ENCODE measurements around the gene JAM3.

The JAM3 gene

GRCh38 chr11:134142536-134142935, 73.7 kb downstream of the JAM3 start:
- no peak for ATAC-seq
- TF ChIP-seq CSRNP3 (CRISPR knock-in tag; IDR thresholded peaks at IDR 0.05) (no peak), ESRRG (CRISPR knock-in tag; IDR thresholded peaks at IDR 0.05) (no peak), ZFP30 (CRISPR knock-in tag; IDR thresholded peaks at IDR 0.05) (no peak), ZC3H10 (CRISPR knock-in tag; IDR thresholded peaks at IDR 0.05) (no peak), PPARA (CRISPR knock-in tag; IDR thresholded peaks at IDR 0.05; ENCODE audit: borderline replicate concordance) (no peak), ARNTL (CRISPR knock-in tag; IDR thresholded peaks at IDR 0.05; ENCODE audit: borderline replicate concordance, low read depth) (no peak), SNAI2 (CRISPR knock-in tag; IDR thresholded peaks at IDR 0.05) (no peak), ISL1 (CRISPR knock-in tag; IDR thresholded peaks at IDR 0.05) (no peak), ZNF70 (CRISPR knock-in tag; IDR thresholded peaks at IDR 0.05) (no peak), ZNF8 (CRISPR knock-in tag; IDR thresholded peaks at IDR 0.05) (no peak), BACH2 (CRISPR knock-in tag; IDR thresholded peaks at IDR 0.05; ENCODE audit: borderline replicate concordance) (no peak), POU6F1 (CRISPR knock-in tag; IDR thresholded peaks at IDR 0.05; ENCODE audit: borderline replicate concordance, low read depth) (no peak), CSDC2 (CRISPR knock-in tag; IDR thresholded peaks at IDR 0.05) (no peak), OSR1 (CRISPR knock-in tag; IDR thresholded peaks at IDR 0.05) (no peak), TOX (CRISPR knock-in tag; IDR thresholded peaks at IDR 0.05; ENCODE audit: borderline replicate concordance) (no peak), GLIS3 (CRISPR knock-in tag; IDR thresholded peaks at IDR 0.05) (no peak), RARB (CRISPR knock-in tag; IDR thresholded peaks at IDR 0.05) (no peak)
- TF ChIP-seq, protein P1, sequence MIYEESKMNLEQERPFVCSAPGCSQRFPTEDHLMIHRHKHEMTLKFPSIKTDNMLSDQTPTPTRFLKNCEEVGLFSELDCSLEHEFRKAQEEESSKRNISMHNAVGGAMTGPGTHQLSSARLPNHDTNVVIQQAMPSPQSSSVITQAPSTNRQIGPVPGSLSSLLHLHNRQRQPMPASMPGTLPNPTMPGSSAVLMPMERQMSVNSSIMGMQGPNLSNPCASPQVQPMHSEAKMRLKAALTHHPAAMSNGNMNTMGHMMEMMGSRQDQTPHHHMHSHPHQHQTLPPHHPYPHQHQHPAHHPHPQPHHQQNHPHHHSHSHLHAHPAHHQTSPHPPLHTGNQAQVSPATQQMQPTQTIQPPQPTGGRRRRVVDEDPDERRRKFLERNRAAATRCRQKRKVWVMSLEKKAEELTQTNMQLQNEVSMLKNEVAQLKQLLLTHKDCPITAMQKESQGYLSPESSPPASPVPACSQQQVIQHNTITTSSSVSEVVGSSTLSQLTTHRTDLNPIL (CRISPR knock-in tag; IDR thresholded peaks at IDR 0.05; ENCODE audit: low read depth) = no peak
- TF ChIP-seq, protein P2, sequence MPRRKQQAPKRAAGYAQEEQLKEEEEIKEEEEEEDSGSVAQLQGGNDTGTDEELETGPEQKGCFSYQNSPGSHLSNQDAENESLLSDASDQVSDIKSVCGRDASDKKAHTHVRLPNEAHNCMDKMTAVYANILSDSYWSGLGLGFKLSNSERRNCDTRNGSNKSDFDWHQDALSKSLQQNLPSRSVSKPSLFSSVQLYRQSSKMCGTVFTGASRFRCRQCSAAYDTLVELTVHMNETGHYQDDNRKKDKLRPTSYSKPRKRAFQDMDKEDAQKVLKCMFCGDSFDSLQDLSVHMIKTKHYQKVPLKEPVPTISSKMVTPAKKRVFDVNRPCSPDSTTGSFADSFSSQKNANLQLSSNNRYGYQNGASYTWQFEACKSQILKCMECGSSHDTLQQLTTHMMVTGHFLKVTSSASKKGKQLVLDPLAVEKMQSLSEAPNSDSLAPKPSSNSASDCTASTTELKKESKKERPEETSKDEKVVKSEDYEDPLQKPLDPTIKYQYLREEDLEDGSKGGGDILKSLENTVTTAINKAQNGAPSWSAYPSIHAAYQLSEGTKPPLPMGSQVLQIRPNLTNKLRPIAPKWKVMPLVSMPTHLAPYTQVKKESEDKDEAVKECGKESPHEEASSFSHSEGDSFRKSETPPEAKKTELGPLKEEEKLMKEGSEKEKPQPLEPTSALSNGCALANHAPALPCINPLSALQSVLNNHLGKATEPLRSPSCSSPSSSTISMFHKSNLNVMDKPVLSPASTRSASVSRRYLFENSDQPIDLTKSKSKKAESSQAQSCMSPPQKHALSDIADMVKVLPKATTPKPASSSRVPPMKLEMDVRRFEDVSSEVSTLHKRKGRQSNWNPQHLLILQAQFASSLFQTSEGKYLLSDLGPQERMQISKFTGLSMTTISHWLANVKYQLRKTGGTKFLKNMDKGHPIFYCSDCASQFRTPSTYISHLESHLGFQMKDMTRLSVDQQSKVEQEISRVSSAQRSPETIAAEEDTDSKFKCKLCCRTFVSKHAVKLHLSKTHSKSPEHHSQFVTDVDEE (CRISPR knock-in tag; IDR thresholded peaks at IDR 0.05) = no peak
- TF ChIP-seq, protein P3, sequence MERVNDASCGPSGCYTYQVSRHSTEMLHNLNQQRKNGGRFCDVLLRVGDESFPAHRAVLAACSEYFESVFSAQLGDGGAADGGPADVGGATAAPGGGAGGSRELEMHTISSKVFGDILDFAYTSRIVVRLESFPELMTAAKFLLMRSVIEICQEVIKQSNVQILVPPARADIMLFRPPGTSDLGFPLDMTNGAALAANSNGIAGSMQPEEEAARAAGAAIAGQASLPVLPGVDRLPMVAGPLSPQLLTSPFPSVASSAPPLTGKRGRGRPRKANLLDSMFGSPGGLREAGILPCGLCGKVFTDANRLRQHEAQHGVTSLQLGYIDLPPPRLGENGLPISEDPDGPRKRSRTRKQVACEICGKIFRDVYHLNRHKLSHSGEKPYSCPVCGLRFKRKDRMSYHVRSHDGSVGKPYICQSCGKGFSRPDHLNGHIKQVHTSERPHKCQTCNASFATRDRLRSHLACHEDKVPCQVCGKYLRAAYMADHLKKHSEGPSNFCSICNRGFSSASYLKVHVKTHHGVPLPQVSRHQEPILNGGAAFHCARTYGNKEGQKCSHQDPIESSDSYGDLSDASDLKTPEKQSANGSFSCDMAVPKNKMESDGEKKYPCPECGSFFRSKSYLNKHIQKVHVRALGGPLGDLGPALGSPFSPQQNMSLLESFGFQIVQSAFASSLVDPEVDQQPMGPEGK (CRISPR knock-in tag; IDR thresholded peaks at IDR 0.05; ENCODE audit: borderline replicate concordance) = no peak

- TF ChIP-seq SNAI2 (CRISPR knock-in tag; IDR thresholded peaks at IDR 0.05) (no peak), ESRRG (CRISPR knock-in tag; IDR thresholded peaks at IDR 0.05) (no peak), CSDC2 (CRISPR knock-in tag; IDR thresholded peaks at IDR 0.05) (no peak), CSRNP3 (CRISPR knock-in tag; IDR thresholded peaks at IDR 0.05) (no peak), GLIS3 (CRISPR knock-in tag; IDR thresholded peaks at IDR 0.05) (no peak), RARB (CRISPR knock-in tag; IDR thresholded peaks at IDR 0.05) (no peak), POU6F1 (CRISPR knock-in tag; IDR thresholded peaks at IDR 0.05; ENCODE audit: borderline replicate concordance, low read depth) (no peak), PPARA (CRISPR knock-in tag; IDR thresholded peaks at IDR 0.05; ENCODE audit: borderline replicate concordance) (no peak), BACH2 (CRISPR knock-in tag; IDR thresholded peaks at IDR 0.05; ENCODE audit: borderline replicate concordance) (no peak), ZC3H10 (CRISPR knock-in tag; IDR thresholded peaks at IDR 0.05) (no peak), OSR1 (CRISPR knock-in tag; IDR thresholded peaks at IDR 0.05) (no peak), ZNF8 (CRISPR knock-in tag; IDR thresholded peaks at IDR 0.05) (no peak), ZFP30 (CRISPR knock-in tag; IDR thresholded peaks at IDR 0.05) (no peak)
- TF ChIP-seq, protein P2 (CRISPR knock-in tag; IDR thresholded peaks at IDR 0.05) = no peak
- TF ChIP-seq, protein P3 (CRISPR knock-in tag; IDR thresholded peaks at IDR 0.05; ENCODE audit: borderline replicate concordance) = no peak
- no peak for ATAC-seq
These were observed 74.9 kb downstream of the JAM3 start for GRCh38 chr11:134143801-134144200.
